Activated T-helper 1 cell treated with Interleukin-2 at 50 U/mL for 16 hours (primary cell): ENCODE measurements around the gene PCMT1.

Source experiments
- DNase-seq: peaks from one replicate; pipeline ENCODE4 v3.0.0-alpha.2; 2020; ENCODE audit warnings: low read depth

The PCMT1 gene

GRCh38 chr6:149855040-149855654 is 105.6 kb downstream of the PCMT1 start:
- no peak for DNase-seq

GRCh38 chr6:149855741-149856140 is 106.2 kb downstream of the PCMT1 start:
- DNase-seq, result no peak

GRCh38 chr6:149856256-149856994 is 106.9 kb downstream of the PCMT1 start:
- no peak for DNase-seq

GRCh38 chr6:149857541-149857940 is 108.0 kb downstream of the PCMT1 start:
- DNase-seq, result no peak

GRCh38 chr6:149859368-149859767 is 109.8 kb downstream of the PCMT1 start:
- no peak for DNase-seq

GRCh38 chr6:149859938-149860337 is 110.4 kb downstream of the PCMT1 start:
- DNase-seq, result no peak

GRCh38 chr6:149860513-149860833 is 110.9 kb downstream of the PCMT1 start:
- no peak for DNase-seq
